Endothelial cell of hepatic sinusoid (primary cell): ENCODE data around the gene ATP10A.

ENCODE experiments used
- in situ Hi-C: cut with HindIII; loops from 2 replicates; pipeline ENCODE4 v1.10.0; 2017; ENCODE audit warnings: low sequenced_read_pairs

ATP10A gene

GRCh38 chr15:25687276-25687675, 175.9 kb downstream of the ATP10A start:
- in situ Hi-C loops, result no loop called here

GRCh38 chr15:25686780-25687179, 176.3 kb downstream of the ATP10A start:
- in situ Hi-C loops, result no loop called here

- in situ Hi-C loops, result no loop called here
Measured at GRCh38 chr15:25684521-25685431, 178.4 kb downstream of the ATP10A start.

GRCh38 chr15:25683911-25684310, 179.2 kb downstream of the ATP10A start:
- in situ Hi-C loops, result no loop called here

GRCh38 chr15:25683415-25683814, 179.7 kb downstream of the ATP10A start:
- in situ Hi-C loops, result no loop called here

GRCh38 chr15:25682340-25682739, 180.8 kb downstream of the ATP10A start:
- in situ Hi-C loops, result no loop called here

- in situ Hi-C loops, result no loop called here
Measured at GRCh38 chr15:25680686-25681025, 182.5 kb downstream of the ATP10A start.

GRCh38 chr15:25679964-25680685, 183.0 kb downstream of the ATP10A start:
- in situ Hi-C loops, result no loop called here

GRCh38 chr15:25679492-25679891, 183.6 kb downstream of the ATP10A start:
- in situ Hi-C loops, result no loop called here

GRCh38 chr15:25678500-25678855, 184.6 kb downstream of the ATP10A start:
- in situ Hi-C loops, result no loop called here

- in situ Hi-C loops, result no loop called here
Measured at GRCh38 chr15:25677719-25678499, 185.2 kb downstream of the ATP10A start.

GRCh38 chr15:25676070-25676469, 187.1 kb downstream of the ATP10A start:
- in situ Hi-C loops, result no loop called here

- in situ Hi-C loops, result no loop called here
Measured at GRCh38 chr15:25675396-25675795, 187.7 kb downstream of the ATP10A start.

GRCh38 chr15:25674913-25675312, 188.2 kb downstream of the ATP10A start:
- in situ Hi-C loops, result no loop called here

GRCh38 chr15:25673972-25674371, 189.2 kb downstream of the ATP10A start:
- in situ Hi-C loops, result no loop called here

GRCh38 chr15:25673351-25673750, 189.8 kb downstream of the ATP10A start:
- in situ Hi-C loops, result no loop called here

GRCh38 chr15:25671132-25671531, 192.0 kb downstream of the ATP10A start:
- in situ Hi-C loops, result no loop called here

- in situ Hi-C loops, result no loop called here
Measured at GRCh38 chr15:25670621-25671020, 192.5 kb downstream of the ATP10A start.

GRCh38 chr15:25670025-25670554, 193.0 kb downstream of the ATP10A start:
- in situ Hi-C loops, result no loop called here

- in situ Hi-C loops, result no loop called here
Measured at GRCh38 chr15:25668901-25669300, 194.2 kb downstream of the ATP10A start.

GRCh38 chr15:25668236-25668795, 194.8 kb downstream of the ATP10A start:
- in situ Hi-C loops, result no loop called here
